Activated CD4-positive, alpha-beta T cell treated with anti-CD3 and anti-CD28 coated beads, Interleukin-2, amount 10 ng/mL, durations not matched to agents 24 days and 14 days (primary cell): Measurements from ENCODE around the gene TBC1D3I. TPM values are rescaled to one million over a fixed set of nuclear protein-coding genes. Genes with fewer than 3 reads are reported as not detected.
"Not testable (repeated sequence)": the region's sequence is repeated elsewhere in the genome, so short reads cannot be mapped to it uniquely, and the experiment has no call there.

Experiments
- DNase-seq: peaks from one replicate; pipeline ENCODE4 v3.0.0; 2022
- H3K27ac Mint-ChIP-seq: one replicate; pipeline ENCODE4 v1.8.0; 2022; ENCODE audit warnings: mild to moderate bottlenecking, mixed read lengths
- H3K27me3 Mint-ChIP-seq: one replicate; pipeline ENCODE4 v1.8.0; 2022; ENCODE audit warnings: mixed read lengths
- H3K36me3 Mint-ChIP-seq: one replicate; pipeline ENCODE4 v1.8.0; 2022; ENCODE audit warnings: low read depth, mild to moderate bottlenecking, mixed read lengths
- H3K4me1 Mint-ChIP-seq: one replicate; pipeline ENCODE4 v1.8.0; 2021; ENCODE audit warnings: mixed read lengths
- H3K4me3 Mint-ChIP-seq: one replicate; pipeline ENCODE4 v1.8.0; 2022; ENCODE audit warnings: mild to moderate bottlenecking, moderate library complexity, mixed read lengths
- H3K9me3 Mint-ChIP-seq: one replicate; pipeline ENCODE4 v1.8.0; 2021; ENCODE audit warnings: mixed read lengths
- intact Hi-C: fragments of 100-400 bp; cut with micrococcal nuclease; formaldehyde crosslinking; loops from one replicate; pipeline ENCODE4 v1.15.1; 2023
- total RNA-seq: library from RNA; stranded (reverse); gene quantifications from 2 replicates; pipeline ENCODE4 v1.2.3, GENCODE V29; 2022

The TBC1D3I gene
- total RNA-seq, 1 donor from 2014 or later = 0.65 TPM

DNA sequence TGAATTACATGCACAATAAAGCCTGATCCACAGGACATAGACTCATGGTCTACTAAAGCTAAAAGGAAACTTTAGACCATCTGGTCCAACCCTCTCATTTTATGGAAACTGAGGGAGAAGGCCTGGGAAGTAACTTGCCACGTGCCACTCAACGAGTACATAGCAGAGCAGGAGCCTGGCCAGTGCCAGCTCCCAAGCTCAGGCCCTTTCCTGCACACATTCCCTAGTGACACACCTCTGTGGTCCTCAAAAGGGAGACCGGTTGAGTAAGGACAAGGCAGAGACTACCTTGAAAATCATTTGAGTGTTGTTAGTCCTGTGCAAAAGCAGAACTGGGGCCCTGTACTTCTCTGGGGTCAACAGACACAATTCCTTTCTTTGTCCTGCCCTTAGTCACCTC, 50.7 kb downstream of the TBC1D3I start:
- peaks cover 20% of the 10 kb centered on the region for H3K27me3 Mint-ChIP-seq
- no peaks in the 10 kb centered on the region for H3K9me3 Mint-ChIP-seq
- no peak overlapping the region for H3K27ac Mint-ChIP-seq
- intact Hi-C loops = no loop called here
- H3K36me3 Mint-ChIP-seq = no peaks in the 10 kb centered on the region
- H3K4me1 Mint-ChIP-seq = peaks cover 2% of the 10 kb centered on the region
- no peak for DNase-seq
- no peak overlapping the region for H3K4me3 Mint-ChIP-seq

DNA sequence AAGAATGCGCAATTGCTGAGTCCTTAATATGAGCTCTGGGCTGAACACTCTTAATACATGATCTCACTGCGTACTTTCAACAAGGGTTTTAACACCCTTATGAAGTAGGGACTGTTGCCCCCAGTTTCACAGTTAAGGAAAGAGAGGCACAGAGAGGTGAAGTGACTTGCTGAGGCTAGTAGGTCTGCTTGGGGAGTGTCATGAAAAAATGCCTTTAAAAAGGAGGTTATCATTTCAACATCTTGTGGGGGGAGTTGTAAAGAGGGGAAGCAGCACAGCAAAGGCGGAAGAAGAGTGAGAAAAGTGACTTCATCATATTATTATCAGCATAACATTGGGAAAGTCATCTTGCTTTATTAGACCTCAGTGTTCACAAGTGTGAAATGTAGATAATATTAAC, 51.4 kb downstream of the TBC1D3I start:
- Mint-ChIP-seq H3K4me3 (no peak overlapping the region), H3K9me3 (no peaks in the 10 kb centered on the region), H3K27me3 (peaks cover 20% of the 10 kb centered on the region), H3K36me3 (no peaks in the 10 kb centered on the region), H3K4me1 (peaks cover 2% of the 10 kb centered on the region), H3K27ac (no peak overlapping the region)
- intact Hi-C loops = no loop called here
- no peak for DNase-seq

DNA sequence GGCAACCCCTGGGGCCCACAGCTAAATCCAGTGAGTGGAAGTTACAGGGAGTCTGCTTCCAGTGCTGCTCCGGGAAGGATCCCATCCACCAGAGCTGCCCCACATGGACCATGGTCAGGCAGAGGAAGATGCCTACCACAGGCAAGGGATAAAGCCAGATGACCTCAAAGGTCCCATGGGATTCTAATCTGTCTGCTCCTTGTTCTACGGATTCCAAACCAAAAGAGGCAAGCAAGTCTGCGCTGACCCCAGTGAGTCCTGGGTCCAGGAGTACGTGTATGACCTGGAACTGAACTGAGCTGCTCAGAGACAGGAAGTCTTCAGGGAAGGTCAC, 52.1 kb downstream of the TBC1D3I start:
- Mint-ChIP-seq H3K27ac (no peak overlapping the region), H3K36me3 (no peaks in the 10 kb centered on the region), H3K4me3 (no peak overlapping the region), H3K9me3 (no peaks in the 10 kb centered on the region), H3K4me1 (peaks cover 2% of the 10 kb centered on the region), H3K27me3 (peaks cover 22% of the 10 kb centered on the region)
- no peak for DNase-seq
- intact Hi-C loops = no loop called here

DNA sequence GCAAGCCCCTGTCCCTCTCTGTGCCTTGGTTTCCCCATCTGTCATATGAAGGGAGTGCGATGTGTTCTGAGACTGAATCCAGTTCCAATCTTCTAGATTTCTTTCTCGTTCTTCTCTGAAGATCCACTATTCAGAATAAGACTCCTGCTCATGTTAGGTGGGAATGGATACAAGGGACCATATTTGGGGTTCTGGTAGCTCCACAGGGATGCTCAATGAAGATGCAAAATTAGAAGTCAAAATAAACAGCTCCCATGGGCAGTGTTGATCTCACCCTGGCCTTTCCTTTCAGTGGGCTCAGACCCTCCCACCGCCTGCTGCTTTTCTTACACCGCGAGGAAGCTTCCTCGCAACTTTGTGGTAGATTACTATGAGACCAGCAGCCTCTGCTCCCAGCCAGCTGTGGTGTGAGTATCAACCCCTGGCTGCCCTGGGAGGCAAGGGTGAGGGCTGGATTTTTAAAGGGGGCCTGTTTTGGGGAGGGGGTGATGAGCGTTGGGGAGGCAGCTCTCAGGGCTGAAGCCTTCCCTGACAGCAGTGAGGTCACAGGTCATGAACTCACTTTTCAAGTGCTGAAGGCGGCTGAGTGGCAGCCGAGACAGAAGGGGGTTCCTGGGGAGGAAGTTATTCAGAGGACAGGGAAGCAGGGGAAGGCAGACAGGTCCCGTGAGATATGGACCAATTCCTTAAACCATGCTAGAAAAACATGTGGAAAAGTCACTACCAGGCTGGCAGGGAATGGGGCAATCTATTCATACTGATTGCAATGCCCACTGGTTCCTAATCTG, 52.7 kb downstream of the TBC1D3I start:
- H3K9me3 Mint-ChIP-seq, H3K4me3 Mint-ChIP-seq, H3K4me1 Mint-ChIP-seq, DNase-seq, H3K36me3 Mint-ChIP-seq, H3K27ac Mint-ChIP-seq, intact Hi-C loops: not testable (repeated sequence)
- H3K27me3 Mint-ChIP-seq = peaks cover 28% of the 10 kb centered on the region

DNA sequence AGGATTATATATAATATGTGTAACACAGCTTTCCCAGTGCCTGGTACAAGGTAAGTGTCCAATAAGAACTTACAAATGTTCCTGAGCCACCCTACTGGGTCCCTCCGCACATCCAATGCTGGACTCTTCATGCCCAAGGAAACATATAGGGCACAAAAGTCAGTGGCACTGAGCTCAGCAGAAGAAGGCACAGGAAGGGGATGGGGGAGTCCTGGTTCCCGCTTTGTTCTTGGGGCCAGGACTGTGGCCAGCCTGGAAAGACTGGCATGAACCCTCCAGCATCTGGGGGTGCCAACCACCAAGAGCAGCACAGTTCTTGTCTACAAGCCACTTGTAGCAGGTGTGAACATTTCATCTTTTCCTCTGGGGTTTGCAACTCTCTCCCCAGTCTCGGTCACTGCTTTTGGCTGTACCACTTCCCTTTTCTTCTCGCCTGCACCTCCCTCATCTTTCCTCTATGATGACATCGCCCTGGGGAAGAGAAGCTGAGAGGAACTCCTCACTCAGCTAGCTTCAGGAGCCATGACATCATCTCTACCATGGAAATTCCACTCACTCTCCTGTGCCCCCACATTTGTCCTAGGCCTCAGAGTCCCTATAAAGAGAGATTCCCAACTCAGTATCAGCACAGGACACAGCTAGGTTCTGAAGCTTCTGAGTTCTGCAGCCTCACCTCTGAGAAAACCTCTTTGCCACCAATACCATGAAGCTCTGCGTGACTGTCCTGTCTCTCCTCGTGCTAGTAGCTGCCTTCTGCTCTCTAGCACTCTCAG, 53.7 kb downstream of the TBC1D3I start, which contains the start of gene CCL4L2:
Gene CCL4L2 (plus strand): TSS at position 625 of the 773 bp plus-strand sequence.
- peaks cover 33% of the 10 kb centered on the region for H3K27me3 Mint-ChIP-seq
- intact Hi-C loops, H3K4me1 Mint-ChIP-seq, DNase-seq, H3K9me3 Mint-ChIP-seq, H3K27ac Mint-ChIP-seq, H3K36me3 Mint-ChIP-seq, H3K4me3 Mint-ChIP-seq: not testable (repeated sequence)

DNA sequence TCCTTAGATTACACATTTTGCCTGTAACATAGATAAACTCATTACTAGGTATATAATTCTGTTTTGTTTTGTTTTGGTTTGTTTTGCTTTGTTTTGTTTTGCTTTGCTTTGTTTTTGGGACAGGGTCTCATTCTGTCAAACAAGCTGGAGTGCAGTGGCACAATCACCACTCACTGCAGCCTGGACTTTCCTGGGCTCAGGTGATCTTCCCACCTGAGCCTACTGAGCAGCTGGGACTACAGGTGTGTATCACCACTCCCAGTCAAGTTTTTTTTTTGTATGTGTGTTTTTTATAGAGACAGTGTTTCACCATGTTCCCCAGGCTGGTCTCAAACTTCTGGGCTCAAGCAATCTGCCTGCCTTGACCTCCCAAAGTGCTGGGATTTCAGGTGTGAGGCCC, 54.8 kb downstream of the TBC1D3I start:
- no peaks in the 10 kb centered on the region for H3K9me3 Mint-ChIP-seq
- no peak overlapping the region for H3K27ac Mint-ChIP-seq

DNA sequence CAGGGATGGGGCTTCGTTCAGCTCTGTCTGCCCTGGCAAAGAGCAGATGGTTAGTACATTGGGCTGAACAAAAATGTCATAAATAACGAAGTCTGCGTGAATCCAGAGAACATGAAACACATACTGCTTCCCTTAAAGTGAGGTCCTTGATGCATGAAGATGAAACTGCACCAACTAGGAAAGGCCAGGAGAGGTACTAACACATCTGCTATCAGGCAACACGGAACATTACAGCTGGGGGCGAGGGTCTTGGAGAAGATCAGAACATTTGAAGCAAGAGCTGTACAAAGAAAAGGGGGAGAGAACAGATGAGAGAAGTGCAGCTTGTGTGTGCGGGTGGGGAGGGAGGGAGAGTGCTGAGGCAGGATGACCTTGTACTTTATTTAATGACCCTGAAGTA, 57.0 kb downstream of the TBC1D3I start:
- H3K27ac Mint-ChIP-seq = not testable (repeated sequence)

More for the DNA sequence above, 54.8 kb downstream of the TBC1D3I start:
- intact Hi-C loops = no loop called here
- peaks cover 5% of the 10 kb centered on the region for H3K4me1 Mint-ChIP-seq
- H3K27me3 Mint-ChIP-seq = peaks cover 34% of the 10 kb centered on the region
- no peaks in the 10 kb centered on the region for H3K36me3 Mint-ChIP-seq
- no peak for DNase-seq
- H3K4me3 Mint-ChIP-seq = no peak overlapping the region

DNA sequence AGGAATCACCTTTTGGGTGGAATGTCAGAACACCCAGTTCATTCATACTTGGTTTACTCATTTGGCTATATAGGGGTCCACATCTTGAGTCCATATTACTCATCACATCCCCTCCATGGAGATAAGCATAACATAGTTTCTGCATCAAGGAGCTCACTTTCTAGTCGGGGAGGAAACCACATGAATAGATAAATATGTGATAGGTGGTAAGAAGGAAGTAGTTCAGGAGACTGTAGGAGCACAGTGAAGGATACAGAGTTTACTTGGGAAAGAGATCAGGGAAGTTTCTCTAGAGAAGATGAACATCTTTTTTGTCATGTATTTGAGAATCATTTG, 57.9 kb downstream of the TBC1D3I start:
- H3K4me3 Mint-ChIP-seq, H3K36me3 Mint-ChIP-seq, H3K9me3 Mint-ChIP-seq, DNase-seq, H3K27ac Mint-ChIP-seq, intact Hi-C loops: not testable (repeated sequence)
- peaks cover 13% of the 10 kb centered on the region for H3K4me1 Mint-ChIP-seq
- H3K27me3 Mint-ChIP-seq = peaks cover 25% of the 10 kb centered on the region

More for the DNA sequence above, 57.0 kb downstream of the TBC1D3I start:
- H3K36me3 Mint-ChIP-seq, H3K4me1 Mint-ChIP-seq, intact Hi-C loops, H3K4me3 Mint-ChIP-seq, H3K9me3 Mint-ChIP-seq, DNase-seq: not testable (repeated sequence)
- peaks cover 27% of the 10 kb centered on the region for H3K27me3 Mint-ChIP-seq

DNA sequence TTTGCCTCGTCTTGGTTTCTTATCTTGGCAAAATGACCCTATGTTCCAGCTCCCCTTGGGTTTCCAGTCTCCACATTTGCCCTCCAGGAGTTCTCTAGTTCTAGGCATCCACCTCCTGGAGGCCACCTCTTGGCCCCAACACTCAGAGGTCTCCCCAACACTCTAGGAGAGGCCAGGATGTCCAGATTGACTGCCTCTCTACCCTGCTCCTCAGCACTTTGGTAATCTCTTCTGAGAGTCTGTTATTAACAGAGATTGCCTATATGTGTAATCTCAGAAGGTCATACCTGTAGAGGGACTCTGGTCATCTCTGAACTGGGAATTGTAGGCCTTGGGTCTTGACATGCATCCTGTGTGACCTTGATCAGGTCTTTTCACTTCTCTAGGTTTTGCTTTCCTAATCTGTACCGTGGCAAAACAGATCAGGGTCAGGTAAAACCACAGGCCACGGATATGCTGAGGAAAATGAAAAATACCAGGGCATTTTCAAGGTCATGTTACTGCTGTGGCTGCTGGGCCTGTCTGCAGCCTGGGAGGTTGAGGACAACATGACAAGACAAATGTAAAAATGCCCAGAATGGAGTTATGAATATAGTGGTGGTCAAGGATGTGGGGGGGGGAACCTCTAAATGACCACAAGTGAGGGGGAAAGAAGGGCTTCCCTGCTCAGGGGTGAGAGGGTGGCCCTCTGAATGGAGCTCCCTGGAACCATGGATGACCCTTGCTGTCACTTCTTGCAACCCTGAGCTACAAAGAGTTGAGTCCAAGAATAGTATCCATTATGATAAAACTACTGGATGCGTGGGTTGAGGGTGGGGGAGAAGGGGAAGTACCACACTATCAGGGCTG, 58.5 kb downstream of the TBC1D3I start:
- H3K27me3 Mint-ChIP-seq = peaks cover 25% of the 10 kb centered on the region
- peaks cover 12% of the 10 kb centered on the region for H3K4me1 Mint-ChIP-seq
- H3K27ac Mint-ChIP-seq = no peak overlapping the region
- DNase-seq = no peak
- no peaks in the 10 kb centered on the region for H3K36me3 Mint-ChIP-seq
- no peaks in the 10 kb centered on the region for H3K9me3 Mint-ChIP-seq
- intact Hi-C loops = no loop called here
- no peak overlapping the region for H3K4me3 Mint-ChIP-seq

DNA sequence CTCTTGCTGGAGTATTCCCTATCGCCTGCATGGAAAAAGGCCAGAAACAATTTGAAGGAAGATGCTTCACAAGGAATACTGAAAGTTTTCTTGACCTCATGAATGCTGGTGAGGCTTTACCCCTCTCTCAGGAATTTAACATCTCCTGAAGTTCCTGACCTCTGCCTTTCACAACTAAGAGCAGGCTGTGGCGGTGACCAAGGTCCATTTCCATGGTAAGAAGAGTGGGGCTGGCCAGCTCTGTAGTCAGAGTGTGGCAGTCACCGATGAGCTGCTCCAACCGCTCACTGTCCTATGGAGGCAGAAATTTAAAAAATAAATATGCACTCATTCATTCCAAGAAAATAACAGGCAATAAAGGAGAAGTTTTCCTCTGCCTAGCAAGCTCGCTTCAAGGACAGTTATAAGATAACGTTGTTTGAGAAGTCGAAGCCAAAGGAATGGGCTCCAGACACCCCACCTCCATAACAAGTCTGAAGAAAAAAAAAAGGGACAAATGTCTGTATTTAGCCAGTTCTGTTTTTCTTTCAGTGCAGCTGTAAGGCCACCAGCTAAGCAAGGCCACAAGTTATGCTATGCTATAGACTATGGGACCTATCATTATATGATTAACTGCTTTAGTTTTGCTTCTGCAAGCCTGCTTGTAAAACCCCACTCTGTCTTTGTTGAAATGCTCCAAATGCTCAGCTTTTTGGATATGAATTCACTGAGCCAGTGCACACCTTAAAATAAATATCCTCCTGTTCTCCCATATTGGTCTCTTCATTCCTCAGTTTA, 59.5 kb downstream of the TBC1D3I start:
- DNase-seq = no peak
- H3K27me3 Mint-ChIP-seq = peaks cover 25% of the 10 kb centered on the region
- no peak overlapping the region for H3K27ac Mint-ChIP-seq
- H3K36me3 Mint-ChIP-seq = no peaks in the 10 kb centered on the region
- no peak overlapping the region for H3K4me3 Mint-ChIP-seq
- intact Hi-C loops = no loop called here
- peaks cover 10% of the 10 kb centered on the region for H3K4me1 Mint-ChIP-seq
- H3K9me3 Mint-ChIP-seq = no peaks in the 10 kb centered on the region

Other genes starting within 250 kb of the TBC1D3I start
- gene CCL23, start 246.6 kb downstream of the TBC1D3I start, total RNA-seq = not detected in 2 replicates
- not detected in 2 replicates for gene CCL18, start 200.3 kb downstream of the TBC1D3I start, total RNA-seq
- 403 and 414 TPM in 2 replicates for gene CCL3, start 174.4 kb downstream of the TBC1D3I start, total RNA-seq
- 351 and 370 TPM in 2 replicates for gene CCL4, start 160.7 kb downstream of the TBC1D3I start, total RNA-seq
- gene TBC1D3B, start 87.9 kb downstream of the TBC1D3I start, total RNA-seq = 8.9 and 9.8 TPM in 2 replicates
- gene CCL3L1, start 67.8 kb downstream of the TBC1D3I start, total RNA-seq = 4.4 and 4.5 TPM in 2 replicates
- 11.5 and 11.9 TPM in 2 replicates for gene CCL4L2, start 53.5 kb downstream of the TBC1D3I start, total RNA-seq
- gene TBC1D3G, start 59.3 kb upstream of the TBC1D3I start, total RNA-seq = not detected in 2 replicates
- not detected in 2 replicates for gene TBC1D3H, start 123.9 kb upstream of the TBC1D3I start, total RNA-seq
- 47.3 and 48.5 TPM in 2 replicates for gene ZNHIT3, start 222.1 kb upstream of the TBC1D3I start, total RNA-seq